Natural killer cell (primary cell): ENCODE results near the gene ATP6V1G2. TPM values are rescaled to one million over a fixed set of nuclear protein-coding genes. Genes with fewer than 3 reads are reported as not detected.

Source experiments
- ATAC-seq, 3 donors: fragments of 150-1000 bp in 2 of 3; fragments of 200-7000 bp in 1 of 3; cut with Tn5 transposase; 1 replicate in 1 of 3; 2 replicates in 2 of 3; pipeline ENCODE4 v1.10.0; 2021; ENCODE audit warnings: mild to moderate bottlenecking in 2 of 3, moderate library complexity in 2 of 3
- DNase-seq, 2 donors: peaks; one replicate each; pipeline versions ENCODE4 v3.0.0 to v3.0.0-alpha.2; 2013 to 2021; ENCODE audit warnings: mixed read lengths in 1 of 2
- H3K27ac ChIP-seq: one replicate; pipeline ENCODE4 v1.5.1; 2013; ENCODE audit warnings: mild to moderate bottlenecking, low read length
- H3K27me3 ChIP-seq: one replicate; pipeline ENCODE4 v1.6.1; 2013; ENCODE audit warnings: low read length; ENCODE audit not compliant: control insufficient read depth, insufficient read depth
- H3K36me3 ChIP-seq: one replicate; pipeline ENCODE4 v1.6.1; 2013; ENCODE audit warnings: low read length; ENCODE audit not compliant: control insufficient read depth, insufficient read depth
- H3K4me1 ChIP-seq: one replicate; pipeline ENCODE4 v1.6.1; 2013; ENCODE audit warnings: low read length; ENCODE audit not compliant: control insufficient read depth, insufficient read depth
- H3K4me3 ChIP-seq: one replicate; pipeline ENCODE4 v1.5.1; 2013; ENCODE audit warnings: low read length
- H3K9me3 ChIP-seq: one replicate; pipeline ENCODE4 v1.6.1; 2013; ENCODE audit warnings: low read length; ENCODE audit not compliant: control insufficient read depth, insufficient read depth
- H3K27ac Mint-ChIP-seq, 2 donors: one replicate each; pipeline ENCODE4 v1.8.0; 2022; ENCODE audit warnings: mild to moderate bottlenecking in 2 of 2, mixed read lengths in 2 of 2, moderate library complexity in 1 of 2
- H3K27me3 Mint-ChIP-seq, 2 donors: one replicate each; pipeline ENCODE4 v1.8.0; 2022; ENCODE audit warnings: low read depth in 2 of 2, mixed read lengths in 2 of 2
- H3K36me3 Mint-ChIP-seq: one replicate; pipeline ENCODE4 v1.8.0; 2022; ENCODE audit warnings: mixed read lengths
- H3K4me1 Mint-ChIP-seq, 2 donors: one replicate each; pipeline ENCODE4 v1.8.0; 2022; ENCODE audit warnings: mixed read lengths in 2 of 2
- H3K4me3 Mint-ChIP-seq: one replicate; pipeline ENCODE4 v1.8.0; 2022; ENCODE audit warnings: mild to moderate bottlenecking, moderate library complexity, mixed read lengths
- H3K9me3 Mint-ChIP-seq, 2 donors: one replicate each; pipeline ENCODE4 v1.8.0; 2022; ENCODE audit warnings: mixed read lengths in 2 of 2
- WGBS: methylation state at CpG from one replicate; pipeline ENCODE4 v1.1.7; 2013; ENCODE audit warnings: missing lambda C conversion rate; ENCODE audit not compliant: insufficient coverage; 5-methylcytosine and 5-hydroxymethylcytosine counted together
- intact Hi-C: fragments of 100-400 bp; cut with micrococcal nuclease; formaldehyde crosslinking; loops from one replicate; pipeline ENCODE4 v1.14.2; 2022
- total RNA-seq, 4 donors: library from RNA; stranded (reverse); fragments of 120-200 nt in 1 of 4; gene quantifications; one replicate each; pipeline versions ENCODE4 v1.2.3 to v1.2.4, GENCODE V29; 2013 to 2022
- TF ChIP-seq, protein P1 (sequence below): fragments of 200-600 bp; IDR thresholded peaks from one replicate; pipeline ENCODE4 v1.8.0; 2022; ENCODE audit warnings: antibody characterized with exemption

The ATP6V1G2 gene
- total RNA-seq, 3 donors from 2014 or later (not counting 1 experiment from before 2014, with no cell fraction given), result 1.0 to 2.5 (median 2.1) TPM

DNA sequence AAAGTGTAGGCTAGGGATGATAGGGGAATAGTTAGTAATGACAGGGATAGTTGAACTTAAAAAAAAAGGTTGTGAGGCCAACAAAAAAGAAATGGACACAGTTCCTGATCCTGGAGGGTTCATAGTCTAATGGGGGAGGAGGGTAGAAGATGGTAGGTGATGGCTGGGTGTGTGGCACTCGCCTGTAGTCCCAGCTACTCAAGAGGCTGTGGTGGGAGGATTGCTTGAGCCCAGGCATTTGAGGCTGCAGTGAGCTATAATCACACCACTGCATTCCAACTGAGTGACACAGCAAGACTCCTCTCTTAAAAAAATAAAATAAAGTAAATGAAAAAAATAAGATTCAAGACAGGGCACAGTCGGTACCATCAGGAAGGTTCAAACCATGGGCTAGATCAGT lies 50.8 kb downstream of the ATP6V1G2 start:
- H3K4me1 Mint-ChIP-seq, result peaks cover 58 to 72% of the 10 kb centered on the region in 2 donors

More for the DNA sequence above, 50.8 kb downstream of the ATP6V1G2 start:
- peak overlapping the region; percentile 80 to 89 for H3K27ac Mint-ChIP-seq
- ATAC-seq (no peak), DNase-seq (no peak)
- no peaks in the 10 kb centered on the region for H3K27me3 Mint-ChIP-seq
- Histone ChIP-seq H3K27ac (peak overlapping the region; percentile 75), H3K4me3 (no peak overlapping the region), H3K4me1 (peaks cover 44% of the 10 kb centered on the region), H3K36me3 (no peaks in the 10 kb centered on the region), H3K27me3 (no peaks in the 10 kb centered on the region), H3K9me3 (no peaks in the 10 kb centered on the region)
- intact Hi-C loops, result loop anchor here (2.0 kb wide), 1 partner anchor 51 kb away; the partner anchor contains the start of genes ATP6V1G2 and NFKBIL1
- 74% methylated on average over 1 of the region's 2 CpGs for WGBS
- H3K9me3 Mint-ChIP-seq, result no peaks in the 10 kb centered on the region
- H3K4me3 Mint-ChIP-seq, result peak overlapping the region; percentile 96
- H3K36me3 Mint-ChIP-seq, result no peaks in the 10 kb centered on the region
- TF ChIP-seq, protein P1, sequence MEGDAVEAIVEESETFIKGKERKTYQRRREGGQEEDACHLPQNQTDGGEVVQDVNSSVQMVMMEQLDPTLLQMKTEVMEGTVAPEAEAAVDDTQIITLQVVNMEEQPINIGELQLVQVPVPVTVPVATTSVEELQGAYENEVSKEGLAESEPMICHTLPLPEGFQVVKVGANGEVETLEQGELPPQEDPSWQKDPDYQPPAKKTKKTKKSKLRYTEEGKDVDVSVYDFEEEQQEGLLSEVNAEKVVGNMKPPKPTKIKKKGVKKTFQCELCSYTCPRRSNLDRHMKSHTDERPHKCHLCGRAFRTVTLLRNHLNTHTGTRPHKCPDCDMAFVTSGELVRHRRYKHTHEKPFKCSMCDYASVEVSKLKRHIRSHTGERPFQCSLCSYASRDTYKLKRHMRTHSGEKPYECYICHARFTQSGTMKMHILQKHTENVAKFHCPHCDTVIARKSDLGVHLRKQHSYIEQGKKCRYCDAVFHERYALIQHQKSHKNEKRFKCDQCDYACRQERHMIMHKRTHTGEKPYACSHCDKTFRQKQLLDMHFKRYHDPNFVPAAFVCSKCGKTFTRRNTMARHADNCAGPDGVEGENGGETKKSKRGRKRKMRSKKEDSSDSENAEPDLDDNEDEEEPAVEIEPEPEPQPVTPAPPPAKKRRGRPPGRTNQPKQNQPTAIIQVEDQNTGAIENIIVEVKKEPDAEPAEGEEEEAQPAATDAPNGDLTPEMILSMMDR, result no peak

Other genes with a start within 250 kb of the ATP6V1G2 start
- gene HLA-B, start 189.4 kb downstream of the ATP6V1G2 start, total RNA-seq, result over 10,000 TPM in 2 of 3 donors, 1,000 to 10,000 TPM in 1; 9,586 to 11,061 (median 11,048) TPM
- 10 to 100 TPM in 2 of 3 donors, 1 to 10 TPM in 1; 9.3 to 19.7 (median 11.4) TPM for gene MICA, start 143.0 kb downstream of the ATP6V1G2 start, total RNA-seq
- gene MICB, start 48.5 kb downstream of the ATP6V1G2 start, total RNA-seq, result 10 to 100 TPM; 33.5 to 39.0 (median 37.6) TPM
- gene MCCD1, start 17.6 kb downstream of the ATP6V1G2 start, total RNA-seq, result not detected
- 100 to 1,000 TPM; 506 to 571 (median 534) TPM for gene DDX39B, start 4.6 kb downstream of the ATP6V1G2 start, total RNA-seq
- gene NFKBIL1, start 1.0 kb upstream of the ATP6V1G2 start, total RNA-seq, result 10 to 100 TPM in 2 of 3 donors, 1 to 10 TPM in 1; 8.1 to 10.9 (median 10.7) TPM
- 10 to 100 TPM in 1 of 3 donors, 1 to 10 TPM in 2; 7.6 to 13.1 (median 8.7) TPM for gene LTA, start 25.7 kb upstream of the ATP6V1G2 start, total RNA-seq
- 10 to 100 TPM; 24.2 to 60.8 (median 46.9) TPM for gene TNF, start 29.0 kb upstream of the ATP6V1G2 start, total RNA-seq
- gene LTB, start 35.8 kb upstream of the ATP6V1G2 start, total RNA-seq, result 10 to 100 TPM; 17.7 to 42.1 (median 32.6) TPM
- 100 to 1,000 TPM in 1 of 3 donors, 10 to 100 TPM in 2; 25.4 to 120 (median 50.5) TPM for gene LST1, start 39.7 kb upstream of the ATP6V1G2 start, total RNA-seq
- 100 to 1,000 TPM; 120 to 173 (median 137) TPM for gene NCR3, start 46.4 kb upstream of the ATP6V1G2 start, total RNA-seq
- gene AIF1, start 68.6 kb upstream of the ATP6V1G2 start, total RNA-seq, result 10 to 100 TPM in 2 of 3 donors, 1 to 10 TPM in 1; 8.7 to 47.0 (median 17.9) TPM
- gene PRRC2A, start 74.1 kb upstream of the ATP6V1G2 start, total RNA-seq, result 100 to 1,000 TPM; 264 to 294 (median 294) TPM
- 100 to 1,000 TPM; 264 to 303 (median 274) TPM for gene BAG6, start 106.1 kb upstream of the ATP6V1G2 start, total RNA-seq
- 1 to 10 TPM; 2.6 to 2.8 (median 2.7) TPM for gene APOM, start 109.3 kb upstream of the ATP6V1G2 start, total RNA-seq
- gene C6orf47, start 114.2 kb upstream of the ATP6V1G2 start, total RNA-seq, result 10 to 100 TPM; 25.9 to 29.9 (median 27.4) TPM
- gene GPANK1, start 118.4 kb upstream of the ATP6V1G2 start, total RNA-seq, result 10 to 100 TPM; 16.0 to 20.3 (median 18.2) TPM
- gene CSNK2B, start 119.5 kb upstream of the ATP6V1G2 start, total RNA-seq, result 100 to 1,000 TPM; 140 to 157 (median 141) TPM
- gene LY6G5B, start 123.4 kb upstream of the ATP6V1G2 start, total RNA-seq, result 10 to 100 TPM; 39.9 to 50.0 (median 46.0) TPM
- gene LY6G5C, start 134.5 kb upstream of the ATP6V1G2 start, total RNA-seq, result 1 to 10 TPM; 2.0 to 7.9 (median 2.7) TPM
- gene ABHD16A, start 156.7 kb upstream of the ATP6V1G2 start, total RNA-seq, result 10 to 100 TPM; 92.0 to 97.6 (median 94.2) TPM
- 1 to 10 TPM in 2 of 3 donors, under 1 TPM in 1; 0.97 to 3.2 (median 1.4) TPM for gene LY6G6F, start 160.3 kb upstream of the ATP6V1G2 start, total RNA-seq
- under 1 TPM in 1 of 3 donors, not detected in 2; 0.94 TPM for gene LY6G6D, start 168.7 kb upstream of the ATP6V1G2 start, total RNA-seq
- not detected for gene LY6G6C, start 175.1 kb upstream of the ATP6V1G2 start, total RNA-seq
- 10 to 100 TPM in 2 of 3 donors, 1 to 10 TPM in 1; 9.4 to 19.0 (median 12.8) TPM for gene MPIG6B, start 176.8 kb upstream of the ATP6V1G2 start, total RNA-seq
- 10 to 100 TPM; 22.3 to 36.1 (median 24.6) TPM for gene DDAH2, start 182.7 kb upstream of the ATP6V1G2 start, total RNA-seq
- 100 to 1,000 TPM; 348 to 363 (median 355) TPM for gene CLIC1, start 189.9 kb upstream of the ATP6V1G2 start, total RNA-seq
- gene MSH5, start 193.4 kb upstream of the ATP6V1G2 start, total RNA-seq, result 10 to 100 TPM; 28.2 to 44.6 (median 43.7) TPM
- gene SAPCD1, start 216.0 kb upstream of the ATP6V1G2 start, total RNA-seq, result 10 to 100 TPM in 1 of 3 donors, 1 to 10 TPM in 2; 5.4 to 14.5 (median 6.9) TPM
- 1 to 10 TPM; 2.4 to 4.7 (median 3.2) TPM for gene VWA7, start 230.7 kb upstream of the ATP6V1G2 start, total RNA-seq
- gene VARS1, start 249.1 kb upstream of the ATP6V1G2 start, total RNA-seq, result 10 to 100 TPM; 45.2 to 58.6 (median 49.2) TPM